CD14-positive monocyte (primary cell): ENCODE measurements around the gene SS18. TPM values are rescaled to one million over a fixed set of nuclear protein-coding genes. Genes with fewer than 3 reads are reported as not detected.

Source experiments
- DNase-seq, 3 donors: peaks; one replicate each; pipeline ENCODE4 v3.0.0-alpha.2; 2011 to 2022
- H2AFZ ChIP-seq: 2 replicates; pipeline ENCODE4 v1.6.0; 2012; ENCODE audit warnings: mild to moderate bottlenecking, low read depth, low read length, inconsistent platforms; ENCODE audit not compliant: insufficient read depth, poor library complexity, severe bottlenecking
- H3K27ac ChIP-seq, 2 donors: 1 replicate in 1 of 2; 2 replicates in 1 of 2; pipeline ENCODE4 v1.5.1; 2012 to 2013; ENCODE audit warnings: low read length in 2 of 2, control low read depth in 1 of 2, inconsistent platforms in 1 of 2, low read depth in 1 of 2, mild to moderate bottlenecking in 1 of 2
- H3K27me3 ChIP-seq, 2 donors: one replicate each; pipeline versions ENCODE4 v1.6.0 to v1.6.1; 2011 to 2013; ENCODE audit warnings: low read length in 2 of 2; ENCODE audit not compliant: control insufficient read depth in 2 of 2, insufficient read depth in 2 of 2
- H3K36me3 ChIP-seq, 2 donors: replicated peaks in 1 of 2; 1 replicate in 1 of 2; 2 replicates in 1 of 2; pipeline versions ENCODE4 v1.5.1 to v1.6.1; 2012 to 2013; ENCODE audit warnings: low read length in 2 of 2, control low read depth in 1 of 2, inconsistent platforms in 1 of 2, mild to moderate bottlenecking in 1 of 2; ENCODE audit not compliant: insufficient read depth in 2 of 2, control insufficient read depth in 1 of 2
- H3K4me1 ChIP-seq, 2 donors: 1 replicate in 1 of 2; 2 replicates in 1 of 2; pipeline versions ENCODE4 v1.5.1 to v1.6.1; 2012 to 2013; ENCODE audit warnings: low read length in 2 of 2, control low read depth in 1 of 2, inconsistent platforms in 1 of 2, mild to moderate bottlenecking in 1 of 2, moderate library complexity in 1 of 2; ENCODE audit not compliant: insufficient read depth in 2 of 2, control insufficient read depth in 1 of 2
- H3K4me2 ChIP-seq: replicated peaks from 2 replicates; pipeline ENCODE3; 2012; ENCODE audit warnings: low read length, moderate library complexity, mild to moderate bottlenecking; ENCODE audit not compliant: poor library complexity, severe bottlenecking; ENCODE audit errors: extremely low read depth
- H3K4me3 ChIP-seq, 3 experiments: fragments of 200-600 bp in 1 of 3; sonication (generic) in 1 of 3; replicated peaks in 1 of 3; 1 replicate in 2 of 3; 2 replicates in 1 of 3; pipeline ENCODE4 v1.5.1; 2011 to 2013; ENCODE audit warnings: low read length in 3 of 3, mild to moderate bottlenecking in 3 of 3, control low read depth in 2 of 3, low read depth in 2 of 3, inconsistent platforms in 1 of 3, moderate library complexity in 1 of 3
- H3K79me2 ChIP-seq: 2 replicates; pipeline ENCODE4 v1.6.0; 2012; ENCODE audit warnings: mild to moderate bottlenecking, control low read depth, inconsistent platforms, low read length, moderate library complexity; ENCODE audit not compliant: insufficient read depth
- H3K9ac ChIP-seq: 2 replicates; pipeline ENCODE4 v1.6.0; 2017; ENCODE audit warnings: low read length, mild to moderate bottlenecking; ENCODE audit not compliant: insufficient read depth, poor library complexity, severe bottlenecking
- H3K9me3 ChIP-seq, 2 donors: replicated peaks in 1 of 2; 1 replicate in 1 of 2; 2 replicates in 1 of 2; pipeline versions ENCODE4 v1.5.1 to v1.6.1; 2012 to 2013; ENCODE audit warnings: low read length in 2 of 2, control low read depth in 1 of 2; ENCODE audit not compliant: control insufficient read depth in 1 of 2, insufficient read depth in 1 of 2
- H4K20me1 ChIP-seq: 2 replicates; pipeline ENCODE4 v1.6.0; 2012; ENCODE audit warnings: mild to moderate bottlenecking, low read length, control low read depth, moderate library complexity; ENCODE audit not compliant: insufficient read depth
- H3K27ac Mint-ChIP-seq, 7 donors: one replicate each; pipeline ENCODE4 v1.8.0; 2020; ENCODE audit warnings: mild to moderate bottlenecking in 7 of 7, mixed read lengths in 7 of 7, moderate library complexity in 6 of 7, inconsistent platforms in 2 of 7
- H3K27me3 Mint-ChIP-seq, 3 donors: one replicate each; pipeline ENCODE4 v1.8.0; 2021 to 2022; ENCODE audit warnings: low read depth in 3 of 3, mild to moderate bottlenecking in 3 of 3, mixed read lengths in 3 of 3, moderate library complexity in 3 of 3, inconsistent platforms in 1 of 3
- H3K36me3 Mint-ChIP-seq, 2 donors: one replicate each; pipeline ENCODE4 v1.8.0; 2020; ENCODE audit warnings: mixed read lengths in 2 of 2, inconsistent platforms in 1 of 2, mild to moderate bottlenecking in 1 of 2
- H3K4me1 Mint-ChIP-seq: one replicate; pipeline ENCODE4 v1.8.0; 2020; ENCODE audit warnings: mild to moderate bottlenecking, mixed read lengths
- H3K4me3 Mint-ChIP-seq, 2 donors: one replicate each; pipeline ENCODE4 v1.8.0; 2020; ENCODE audit warnings: mild to moderate bottlenecking in 2 of 2, mixed read lengths in 2 of 2, moderate library complexity in 1 of 2
- H3K9me3 Mint-ChIP-seq, 7 donors: one replicate each; pipeline ENCODE4 v1.8.0; 2020 to 2022; ENCODE audit warnings: mixed read lengths in 7 of 7, mild to moderate bottlenecking in 6 of 7, moderate library complexity in 6 of 7, inconsistent platforms in 2 of 7
- CTCF ChIP-seq: fragments of 200-600 bp; IDR thresholded peaks from one replicate; pipeline ENCODE4 v1.8.0; 2022; ENCODE audit warnings: antibody characterized with exemption, mild to moderate bottlenecking
- WGBS: methylation state at CpG from one replicate; pipeline ENCODE4 v1.1.5; 2013; ENCODE audit warnings: missing lambda C conversion rate; ENCODE audit not compliant: insufficient coverage; 5-methylcytosine and 5-hydroxymethylcytosine counted together
- intact Hi-C, 2 donors: fragments of 100-400 bp; cut with micrococcal nuclease; formaldehyde crosslinking; loops; one replicate each; pipeline versions ENCODE4 v1.15.0 to v1.15.1; 2023
- polyA plus RNA-seq, 3 donors: library from polyadenylated mRNA; depleted of rRNA in 1 of 3; unstranded in 2 of 3; stranded (reverse) in 1 of 3; fragments of 300-500 nt in 2 of 3; fragments of >200 nt in 1 of 3; fragmentation: Illumina TruSeq in 2 of 3; gene quantifications; 1 replicate in 2 of 3; 2 replicates in 1 of 3; pipeline ENCODE4 v1.2.3, GENCODE V29; 2012 to 2021

Gene SS18
- polyA plus RNA-seq, 3 donors = 23.0 to 50.5 (median 36.3) TPM

DNA sequence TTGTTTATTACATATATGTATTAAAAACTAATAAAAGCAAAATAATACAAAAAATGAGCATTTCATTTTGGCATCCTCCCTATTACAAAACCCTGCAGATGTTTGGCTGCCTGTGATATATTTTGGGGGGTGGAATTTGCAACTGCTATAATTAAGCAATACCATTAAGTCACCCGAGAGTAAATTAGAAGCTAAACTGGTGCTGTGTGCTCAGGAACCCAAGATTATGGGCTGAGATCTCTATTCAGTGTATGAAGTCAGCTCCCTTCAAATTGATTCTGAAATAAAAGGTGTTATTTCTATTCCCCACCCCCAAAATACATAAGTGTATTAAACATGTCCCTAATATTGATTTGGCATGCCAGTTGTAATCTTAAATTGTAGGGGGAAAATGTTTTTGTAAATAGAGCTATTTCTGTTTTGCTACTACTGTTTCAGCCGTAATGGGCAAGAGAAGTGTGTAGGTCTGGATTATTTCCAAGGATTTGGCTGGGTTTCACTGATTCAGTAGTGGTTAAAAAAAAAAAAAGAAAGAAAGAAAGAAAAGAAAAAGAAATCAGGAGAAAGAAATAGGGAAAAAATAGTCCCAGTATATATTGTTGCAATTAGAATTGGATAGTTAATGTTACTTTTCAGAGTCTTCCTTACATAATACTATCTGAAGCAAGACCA lies 110.9 kb downstream of the SS18 start:
- no peak overlapping the region for H3K4me3 ChIP-seq
- Mint-ChIP-seq H3K4me1 (peaks cover 3% of the 10 kb centered on the region), H3K27me3 (peaks cover 0 to 3% (median 3%) of the 10 kb centered on the region in 3 donors), H3K4me3 (no peak overlapping the region), H3K27ac (no peak overlapping the region), H3K9me3 (peaks cover 0 to 13% (median 2%) of the 10 kb centered on the region in 7 donors), H3K36me3 (no peaks in the 10 kb centered on the region)
- DNase-seq = no peak
- no peaks in the 10 kb centered on the region for H3K79me2 ChIP-seq
- no peaks in the 10 kb centered on the region for H3K4me1 ChIP-seq
- no peaks in the 10 kb centered on the region for H3K36me3 ChIP-seq
- H3K9ac ChIP-seq = no peak overlapping the region
- no peak for TF ChIP-seq CTCF
- H4K20me1 ChIP-seq = no peaks in the 10 kb centered on the region
- no peak overlapping the region for H3K27ac ChIP-seq
- WGBS = 100% methylated on average over 1 of the region's 2 CpGs
- H3K27me3 ChIP-seq = no peaks in the 10 kb centered on the region
- H2AFZ ChIP-seq = no peak overlapping the region
- H3K4me2 ChIP-seq = no peak overlapping the region
- H3K9me3 ChIP-seq = no peaks in the 10 kb centered on the region
- intact Hi-C loops = no loop called here

GRCh38 chr18:25976554-25976953 lies 113.9 kb downstream of the SS18 start:
- Mint-ChIP-seq H3K4me1 (peaks cover 3% of the 10 kb centered on the region), H3K27ac (no peak overlapping the region), H3K9me3 (peaks cover 0 to 12% (median 3%) of the 10 kb centered on the region in 7 donors), H3K36me3 (no peaks in the 10 kb centered on the region), H3K4me3 (no peak overlapping the region), H3K27me3 (peaks cover 0 to 5% (median 4%) of the 10 kb centered on the region in 3 donors)
- no peaks in the 10 kb centered on the region for H4K20me1 ChIP-seq
- no peaks in the 10 kb centered on the region for H3K4me1 ChIP-seq
- H3K9me3 ChIP-seq = no peaks in the 10 kb centered on the region
- H3K9ac ChIP-seq = no peak overlapping the region
- no peaks in the 10 kb centered on the region for H3K27me3 ChIP-seq
- no peak overlapping the region for H3K27ac ChIP-seq
- TF ChIP-seq CTCF = no peak
- no peaks in the 10 kb centered on the region for H3K79me2 ChIP-seq
- intact Hi-C loops = no loop called here
- no peaks in the 10 kb centered on the region for H3K36me3 ChIP-seq
- no peak for DNase-seq
- 100% methylated on average over 2 of the region's 2 CpGs for WGBS
- H2AFZ ChIP-seq = no peak overlapping the region
- no peak overlapping the region for H3K4me3 ChIP-seq
- H3K4me2 ChIP-seq = no peak overlapping the region
